Mucosa of rectum (tissue), 2 donors: ENCODE measurements around the gene DUSP7.
"Not testable (repeated sequence)": the region's sequence is repeated elsewhere in the genome, so short reads cannot be mapped to it uniquely, and the experiment has no call there.

ENCODE experiments used
- H3K27ac ChIP-seq, 2 donors: one replicate each; pipeline ENCODE4 v1.7.0; 2013; ENCODE audit warnings: inconsistent platforms in 2 of 2, low read depth in 2 of 2, low read length in 2 of 2
- H3K27me3 ChIP-seq, 2 donors: one replicate each; pipeline ENCODE4 v1.7.0; 2013; ENCODE audit warnings: low read length in 2 of 2; ENCODE audit not compliant: control insufficient read depth in 2 of 2, insufficient read depth in 2 of 2
- H3K36me3 ChIP-seq, 2 donors: one replicate each; pipeline ENCODE4 v1.7.0; 2013; ENCODE audit warnings: low read length in 2 of 2; ENCODE audit not compliant: control insufficient read depth in 2 of 2, insufficient read depth in 2 of 2
- H3K4me1 ChIP-seq, 2 donors: one replicate each; pipeline ENCODE4 v1.7.0; 2013; ENCODE audit warnings: low read length in 2 of 2, mild to moderate bottlenecking in 1 of 2; ENCODE audit not compliant: control insufficient read depth in 2 of 2, insufficient read depth in 2 of 2
- H3K4me3 ChIP-seq, 2 donors: one replicate each; pipeline ENCODE4 v1.7.0; 2013; ENCODE audit warnings: low read length in 2 of 2
- H3K9ac ChIP-seq, 2 donors: one replicate each; pipeline ENCODE4 v1.7.0; 2013; ENCODE audit warnings: low read length in 2 of 2, low read depth in 1 of 2, mild to moderate bottlenecking in 1 of 2
- H3K9me3 ChIP-seq, 2 donors: one replicate each; pipeline ENCODE4 v1.7.0; 2013; ENCODE audit warnings: low read length in 2 of 2; ENCODE audit not compliant: control insufficient read depth in 2 of 2
- donor health status: healthy.
- donor health status: Normal muscosa, but diverticular disease.

DUSP7 gene

GRCh38 chr3:52036829-52037228, 19.5 kb downstream of the DUSP7 start:
- no peak overlapping the region for H3K27ac ChIP-seq

GRCh38 chr3:52036222-52036694, 20.1 kb downstream of the DUSP7 start:
- Histone ChIP-seq H3K27ac (no peak overlapping the region), H3K9ac (no peak overlapping the region), H3K4me1 (no peaks in the 10 kb centered on the region), H3K27me3 (peaks cover 4 to 8% of the 10 kb centered on the region in 2 donors), H3K36me3 (no peaks in the 10 kb centered on the region), H3K4me3 (no peak overlapping the region), H3K9me3 (no peaks in the 10 kb centered on the region)

More at GRCh38 chr3:52036829-52037228, 19.5 kb downstream of the DUSP7 start:
- H3K9ac ChIP-seq = no peak overlapping the region
- peaks cover 4 to 8% of the 10 kb centered on the region in 2 donors for H3K27me3 ChIP-seq
- no peaks in the 10 kb centered on the region for H3K9me3 ChIP-seq
- no peaks in the 10 kb centered on the region for H3K4me1 ChIP-seq
- H3K36me3 ChIP-seq = no peaks in the 10 kb centered on the region
- no peak overlapping the region for H3K4me3 ChIP-seq

GRCh38 chr3:52034651-52035050, 21.7 kb downstream of the DUSP7 start:
- no peak overlapping the region for H3K27ac ChIP-seq
- H3K36me3 ChIP-seq = no peaks in the 10 kb centered on the region
- H3K4me3 ChIP-seq = no peak overlapping the region
- peaks cover 4% of the 10 kb centered on the region in 2 donors for H3K27me3 ChIP-seq
- no peaks in the 10 kb centered on the region for H3K4me1 ChIP-seq
- H3K9ac ChIP-seq = no peak overlapping the region
- H3K9me3 ChIP-seq = no peaks in the 10 kb centered on the region

- no peak overlapping the region for H3K4me3 ChIP-seq
- no peak overlapping the region for H3K9ac ChIP-seq
- H3K36me3 ChIP-seq = no peaks in the 10 kb centered on the region
- H3K9me3 ChIP-seq = no peaks in the 10 kb centered on the region
- H3K27ac ChIP-seq = no peak overlapping the region
- H3K27me3 ChIP-seq = peaks cover 0 to 4% of the 10 kb centered on the region in 2 donors
- H3K4me1 ChIP-seq = no peaks in the 10 kb centered on the region
Measured at GRCh38 chr3:52034212-52034611, 22.2 kb downstream of the DUSP7 start.

GRCh38 chr3:52033748-52034147, 22.6 kb downstream of the DUSP7 start:
- not testable (repeated sequence) for H3K4me3 ChIP-seq, H3K36me3 ChIP-seq, H3K4me1 ChIP-seq, H3K27ac ChIP-seq, H3K27me3 ChIP-seq, H3K9me3 ChIP-seq, H3K9ac ChIP-seq

- Histone ChIP-seq H3K9ac (no peak overlapping the region), H3K27ac (no peak overlapping the region)
Measured at GRCh38 chr3:52032702-52033408, 23.5 kb downstream of the DUSP7 start.

GRCh38 chr3:52031896-52032295, 24.5 kb downstream of the DUSP7 start:
- Histone ChIP-seq H3K4me3 (no peak overlapping the region), H3K27me3 (no peaks in the 10 kb centered on the region), H3K4me1 (no peaks in the 10 kb centered on the region), H3K9ac (no peak overlapping the region), H3K9me3 (no peaks in the 10 kb centered on the region), H3K36me3 (no peaks in the 10 kb centered on the region), H3K27ac (no peak overlapping the region)

More at GRCh38 chr3:52032702-52033408, 23.5 kb downstream of the DUSP7 start:
- Histone ChIP-seq H3K27me3 (no peaks in the 10 kb centered on the region), H3K36me3 (no peaks in the 10 kb centered on the region), H3K4me3 (no peak overlapping the region), H3K4me1 (no peaks in the 10 kb centered on the region), H3K9me3 (no peaks in the 10 kb centered on the region)

GRCh38 chr3:52030714-52031310, 25.6 kb downstream of the DUSP7 start:
- Histone ChIP-seq H3K27ac (no peak overlapping the region), H3K9ac (no peak overlapping the region), H3K4me3 (no peak overlapping the region), H3K4me1 (no peaks in the 10 kb centered on the region), H3K27me3 (no peaks in the 10 kb centered on the region), H3K9me3 (no peaks in the 10 kb centered on the region), H3K36me3 (no peaks in the 10 kb centered on the region)

GRCh38 chr3:52029535-52029934, 26.8 kb downstream of the DUSP7 start:
- H3K36me3 ChIP-seq = no peaks in the 10 kb centered on the region
- H3K9ac ChIP-seq = no peak overlapping the region
- H3K9me3 ChIP-seq = no peaks in the 10 kb centered on the region
- no peaks in the 10 kb centered on the region for H3K27me3 ChIP-seq
- H3K27ac ChIP-seq = no peak overlapping the region
- no peaks in the 10 kb centered on the region for H3K4me1 ChIP-seq
- H3K4me3 ChIP-seq = no peak overlapping the region

- Histone ChIP-seq H3K27me3 (no peaks in the 10 kb centered on the region), H3K36me3 (no peaks in the 10 kb centered on the region), H3K4me3 (no peak overlapping the region), H3K4me1 (no peaks in the 10 kb centered on the region), H3K9ac (no peak overlapping the region), H3K9me3 (no peaks in the 10 kb centered on the region), H3K27ac (no peak overlapping the region)
Measured at GRCh38 chr3:52029053-52029452, 27.3 kb downstream of the DUSP7 start.
